A549 (cell line): ENCODE data around the gene CTRB2. TPM values are rescaled to one million over a fixed set of nuclear protein-coding genes. Genes with fewer than 3 reads are reported as not detected.

ENCODE experiments used
- ATAC-seq, 2 experiments: fragments of 200-7000 bp in 1 of 2; fragments of >200 bp in 1 of 2; cut with Nextera tagmentation in 1 of 2; cut with Tn5 transposase in 1 of 2; 3 replicates each; pipeline versions ENCODE4 v1.8.0 to v1.9.1; 2018 to 2020; ENCODE audit warnings: mild to moderate bottlenecking in 1 of 2, moderate library complexity in 1 of 2
- CTCF ChIA-PET: fragments of 300-600 bp; sonication (Branson Sonifier 250); formaldehyde crosslinking; extraction: SDS; loops from one replicate; lab custom pipeline; 2021; ENCODE audit warnings: antibody characterized with exemption, inconsistent platforms; lab: Yijun Ruan, JAX
- POLR2A ChIA-PET: fragments of 350-600 bp; formaldehyde crosslinking; extraction: SDS; loops from one replicate; lab custom pipeline; 2021; ENCODE audit warnings: antibody characterized with exemption, inconsistent platforms; lab: Yijun Ruan, JAX
- DNase-seq, 2 experiments: peaks; one replicate each; pipeline versions ENCODE4 v3.0.0 to v3.0.0-alpha.2; 2011 to 2016; ENCODE audit warnings: low read depth in 1 of 2, low spot score in 1 of 2
- FAIRE-seq: peaks from 2 replicates; lab custom pipeline; 2011; peaks lifted over from hg19 to GRCh38; lab: Jason Lieb, UNC
- H3K27ac ChIP-seq, 2 experiments: fragments of >200 bp; sonication (Bioruptor Twin); formaldehyde crosslinking; 3 replicates each; pipeline ENCODE4 v1.5.1; 2016 to 2017
- H3K4me1 ChIP-seq: fragments of >200 bp; sonication (Bioruptor Twin); formaldehyde crosslinking; 3 replicates; pipeline ENCODE4 v1.6.1; 2016
- H3K4me2 ChIP-seq: fragments of >200 bp; sonication (Bioruptor Twin); formaldehyde crosslinking; 3 replicates; pipeline ENCODE4 v1.6.1; 2016
- H3K4me3 ChIP-seq: fragments of >200 bp; sonication (Bioruptor Twin); formaldehyde crosslinking; 3 replicates; pipeline ENCODE4 v1.5.1; 2016
- H3K9me3 ChIP-seq: fragments of >200 bp; sonication (Bioruptor Twin); formaldehyde crosslinking; 3 replicates; pipeline ENCODE4 v1.6.1; 2016
- BHLHE40 ChIP-seq: IDR thresholded peaks from 2 replicates; pipeline ENCODE4 v1.6.1; 2012; ENCODE audit warnings: low read depth, low read length, inconsistent platforms
- CBX2 ChIP-seq: fragments of 200-600 bp; sonication (generic); IDR thresholded peaks from 2 replicates; pipeline ENCODE4 v1.6.1; 2016; ENCODE audit warnings: low read depth, mild to moderate bottlenecking, borderline replicate concordance
- CHD4 ChIP-seq: fragments of 200-600 bp; sonication (generic); IDR thresholded peaks from 2 replicates; pipeline ENCODE4 v1.6.1; 2016; ENCODE audit warnings: antibody characterized with exemption, mild to moderate bottlenecking, borderline replicate concordance
- EHF ChIP-seq: fragments of 250-450 bp; sonication (Bioruptor Pico); IDR thresholded peaks from 2 replicates; pipeline ENCODE4 v1.5.0; 2020; ENCODE audit warnings: mild to moderate bottlenecking
- ESRRA ChIP-seq: fragments of 150-350 bp; IDR thresholded peaks from 2 replicates; pipeline ENCODE4 v1.6.1; 2014; ENCODE audit warnings: mild to moderate bottlenecking, low read length, borderline replicate concordance
- FOSB ChIP-seq: fragments of 250-450 bp; sonication (Bioruptor Pico); IDR thresholded peaks from 2 replicates; pipeline ENCODE4 v1.5.0; 2020; ENCODE audit warnings: mild to moderate bottlenecking, moderate library complexity
- HES2 ChIP-seq: fragments of >200 bp; sonication (Bioruptor Twin); formaldehyde crosslinking; IDR thresholded peaks from 2 replicates; pipeline ENCODE4 v1.6.1; 2016
- HOXB5 ChIP-seq: fragments of 250-450 bp; sonication (Bioruptor Pico); IDR thresholded peaks from 2 replicates; pipeline ENCODE4 v1.5.0; 2020; ENCODE audit warnings: mild to moderate bottlenecking, moderate library complexity
- KDM5A ChIP-seq: fragments of 200-600 bp; sonication (generic); IDR thresholded peaks from 2 replicates; pipeline ENCODE4 v1.6.1; 2016; ENCODE audit warnings: antibody characterized with exemption, mild to moderate bottlenecking
- MAFK ChIP-seq: fragments of 450-650 bp; IDR thresholded peaks from 2 replicates; pipeline ENCODE4 v1.6.1; 2014; ENCODE audit not compliant: partially characterized antibody
- MYC ChIP-seq: IDR thresholded peaks from 2 replicates; pipeline ENCODE4 v1.6.1; 2012; ENCODE audit warnings: mild to moderate bottlenecking, inconsistent platforms, low read length, improper control_type of control experiment, borderline replicate concordance
- NPAS2 ChIP-seq: fragments of 250-450 bp; sonication (Bioruptor Pico); IDR thresholded peaks from 2 replicates; pipeline ENCODE4 v1.8.0; 2022; ENCODE audit warnings: mild to moderate bottlenecking, moderate library complexity, borderline replicate concordance
- NR3C1 ChIP-seq: fragments of >200 bp; sonication (Bioruptor Twin); formaldehyde crosslinking; IDR thresholded peaks from 3 replicates; pipeline ENCODE4 v1.6.1; 2017
- PHF8 ChIP-seq: fragments of 200-600 bp; sonication (generic); IDR thresholded peaks from 2 replicates; pipeline ENCODE4 v1.6.1; 2016; ENCODE audit warnings: low read depth, mild to moderate bottlenecking, antibody characterized with exemption, moderate library complexity, borderline replicate concordance
- RAD21 ChIP-seq, 2 experiments: fragments of >200 bp in 1 of 2; sonication (Bioruptor Twin) in 1 of 2; formaldehyde crosslinking in 1 of 2; IDR thresholded peaks in 1 of 2; conservative IDR thresholded peaks in 1 of 2; 2 replicates in 1 of 2; 3 replicates in 1 of 2; pipeline ENCODE4 v1.6.1; 2012 to 2018; ENCODE audit warnings: inconsistent platforms in 1 of 2
- RARB ChIP-seq: fragments of 250-450 bp; sonication (Bioruptor Pico); IDR thresholded peaks from 2 replicates; pipeline ENCODE4 v1.8.0; 2021; ENCODE audit warnings: mild to moderate bottlenecking, moderate library complexity
- REST ChIP-seq: fragments of 200-600 bp; sonication (generic); IDR thresholded peaks from 2 replicates; pipeline ENCODE4 v1.6.1; 2016; ENCODE audit warnings: antibody characterized with exemption, mild to moderate bottlenecking, moderate library complexity
- RFX5 ChIP-seq: fragments of 450-650 bp; IDR thresholded peaks from 2 replicates; pipeline ENCODE4 v1.7.1; 2014; ENCODE audit warnings: antibody characterized with exemption, mild to moderate bottlenecking, moderate library complexity
- TFCP2L1 ChIP-seq: fragments of 250-450 bp; sonication (Bioruptor Pico); IDR thresholded peaks from 2 replicates; pipeline ENCODE4 v1.5.0; 2021; ENCODE audit warnings: mild to moderate bottlenecking
- TP53 ChIP-seq: fragments of 250-450 bp; sonication (Bioruptor Pico); IDR thresholded peaks from 2 replicates; pipeline ENCODE4 v1.5.0; 2021; ENCODE audit warnings: mild to moderate bottlenecking, moderate library complexity
- USF2 ChIP-seq: fragments of 450-650 bp; IDR thresholded peaks from 2 replicates; pipeline ENCODE4 v1.6.1; 2014; ENCODE audit warnings: antibody characterized with exemption
- ZC3H11A ChIP-seq: fragments of 450-650 bp; IDR thresholded peaks from 2 replicates; pipeline ENCODE4 v1.6.1; 2014; ENCODE audit warnings: antibody characterized with exemption, mild to moderate bottlenecking
- WGBS: methylation state at CpG from one replicate; pipeline ENCODE4 v1.1.6; 2017; ENCODE audit errors: missing lambda C conversion rate; 5-methylcytosine and 5-hydroxymethylcytosine counted together
- polyA plus RNA-seq, 4 experiments: library from polyadenylated mRNA; depleted of rRNA in 3 of 4; stranded (reverse); fragments of >200 nt; fragmentation: RNase III in 1 of 4; extraction: RNeasy Plus Mini Kit Qiagen cat#74134 plus additional on column Dnase treatment in 1 of 4; gene quantifications; 2 replicates in 3 of 4; 3 replicates in 1 of 4; pipeline ENCODE4 v1.2.3, GENCODE V29; 2011 to 2017

The CTRB2 gene
- polyA plus RNA-seq, 2 of the 4 experiments (the other 2 are of a cell fraction), result not detected

GRCh38 chr16:75172578-75172977 lies 34.4 kb downstream of the CTRB2 start:
- Histone ChIP-seq H3K4me1 (no peaks in the 10 kb centered on the region), H3K4me2 (no peak overlapping the region), H3K9me3 (peaks cover 97% of the 10 kb centered on the region), H3K27ac (no peak overlapping the region), H3K4me3 (no peak overlapping the region)
- ChIA-PET CTCF (interaction anchor here (1.5 kb wide), 1 partner anchor 13 kb away, joined by 3 read pairs; no protein-coding TSS in a partner anchor), POLR2A (no interaction called here)
- WGBS, result 77% methylated on average over 4 of the region's 4 CpGs
- ATAC-seq (no peak), DNase-seq (no peak), FAIRE-seq (no peak)
- peak; percentile 63 for TF ChIP-seq MAFK
- no peak for TF ChIP-seq NR3C1

- FAIRE-seq (no peak), DNase-seq (no peak), ATAC-seq (no peak)
- H3K4me1 ChIP-seq, result no peaks in the 10 kb centered on the region
- H3K27ac ChIP-seq, result no peak overlapping the region
- H3K9me3 ChIP-seq, result peaks cover 98% of the 10 kb centered on the region
- 93% methylated on average over 10 of the region's 10 CpGs for WGBS
- no peak overlapping the region for H3K4me2 ChIP-seq
- TF ChIP-seq CBX2 (no peak), USF2 (no peak), TP53 (no peak), HOXB5 (CRISPR knock-in tag) (no peak), ESRRA (no peak), BHLHE40 (no peak), FOSB (no peak), REST (no peak), NR3C1 (no peak), ZC3H11A (no peak), HES2 (no peak; the same call in 1 of the 2 replicates), CHD4 (no peak), MYC (no peak), PHF8 (no peak), KDM5A (no peak), RFX5 (no peak), MAFK (no peak), TFCP2L1 (CRISPR knock-in tag) (no peak)
- ChIA-PET POLR2A (no interaction called here), CTCF (interaction anchor here (0.6 to 0.7 kb wide), 2 partner anchors 147 to 172 kb away, joined by 3 to 4 read pairs; partner anchors contain the start of gene ZNRF1)
- H3K4me3 ChIP-seq, result no peak overlapping the region
These were observed 37.0 kb downstream of the CTRB2 start for GRCh38 chr16:75169899-75170405.

GRCh38 chr16:75160386-75160785 lies 46.6 kb downstream of the CTRB2 start:
- ChIA-PET CTCF (no interaction called here), POLR2A (no interaction called here)
- Histone ChIP-seq H3K27ac (no peak overlapping the region), H3K4me2 (no peak overlapping the region), H3K4me3 (no peak overlapping the region), H3K9me3 (peaks cover 77% of the 10 kb centered on the region), H3K4me1 (no peaks in the 10 kb centered on the region)
- DNase-seq (no peak), FAIRE-seq (no peak), ATAC-seq (no peak)
- WGBS, result 91% methylated on average over 1 of the region's 1 CpG
- TF ChIP-seq FOSB (no peak), RAD21 (conservative IDR thresholded peaks at IDR 0.05 in 1 of 2, IDR thresholded peaks at IDR 0.05 in 1 of 2) (no peak), USF2 (no peak), HES2 (no peak), RARB (CRISPR knock-in tag) (no peak), HOXB5 (CRISPR knock-in tag) (no peak), TP53 (no peak), NPAS2 (CRISPR knock-in tag) (no peak), REST (no peak), EHF (no peak)
